Retina (tissue), 1 donor: ENCODE data around the gene CNOT6L.
"Not testable (repeated sequence)": the region's sequence is repeated elsewhere in the genome, so short reads cannot be mapped to it uniquely, and the experiment has no call there.

Source experiments
- DNase-seq: peaks from one replicate; pipeline ENCODE4 v3.0.0-alpha.2; 2016

CNOT6L gene

DNA sequence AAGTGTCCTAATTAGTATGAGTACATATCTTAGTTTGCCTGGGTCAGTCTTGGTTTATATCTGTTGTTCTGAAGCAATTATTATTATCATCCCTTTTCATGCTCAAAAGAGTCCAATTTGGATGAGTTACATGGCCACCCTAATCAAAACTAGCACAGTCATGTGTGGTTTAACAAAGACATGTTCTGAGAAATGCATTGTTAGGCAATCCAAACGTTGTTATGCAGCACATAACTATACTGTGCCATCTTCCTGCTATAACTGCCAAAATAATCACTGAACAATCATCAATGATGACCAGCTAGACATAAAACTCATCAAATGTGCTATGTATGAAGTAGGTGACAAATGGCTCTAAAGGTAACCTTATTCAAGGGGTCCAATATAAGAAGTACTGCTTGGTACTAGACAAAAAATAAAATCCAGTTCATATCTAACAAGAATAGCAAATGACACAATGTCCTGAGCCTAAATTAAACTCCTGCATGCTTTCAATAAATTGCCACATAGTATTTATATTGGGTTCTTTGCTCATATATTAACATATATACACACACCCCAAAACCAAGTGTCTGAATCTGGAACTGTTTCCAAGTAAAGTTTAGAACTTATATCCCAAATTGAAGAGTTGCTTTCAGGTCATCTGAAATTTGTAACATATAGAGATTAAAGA lies 41.9 kb downstream of the CNOT6L start:
- DNase-seq: no peak

- DNase-seq: peak; percentile 4
These were observed 42.7 kb downstream of the CNOT6L start for GRCh38 chr4:77776182-77777134.

DNA sequence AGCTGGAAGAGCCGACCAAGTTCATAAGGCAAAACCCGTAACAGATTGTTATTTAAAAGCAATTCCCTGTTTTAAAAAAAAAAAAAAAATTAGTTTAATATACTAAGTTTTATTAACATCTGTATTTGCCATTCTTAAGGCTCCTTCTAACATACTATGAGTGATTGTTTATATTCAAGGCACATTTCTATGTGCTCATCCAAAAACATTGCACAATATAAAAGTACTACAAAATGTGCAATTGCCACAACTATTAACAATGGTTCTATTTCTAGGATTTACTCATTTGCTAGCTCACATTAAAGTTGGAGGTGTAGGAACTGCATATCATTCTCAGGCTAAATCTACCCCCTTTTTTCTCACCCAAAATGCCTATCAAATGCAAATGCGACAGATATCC lies 46.1 kb downstream of the CNOT6L start:
- no peak for DNase-seq

- no peak for DNase-seq
These were observed 47.6 kb downstream of the CNOT6L start for GRCh38 chr4:77771566-77771965.

GRCh38 chr4:77765720-77766119 lies 53.4 kb downstream of the CNOT6L start:
- no peak for DNase-seq

DNA sequence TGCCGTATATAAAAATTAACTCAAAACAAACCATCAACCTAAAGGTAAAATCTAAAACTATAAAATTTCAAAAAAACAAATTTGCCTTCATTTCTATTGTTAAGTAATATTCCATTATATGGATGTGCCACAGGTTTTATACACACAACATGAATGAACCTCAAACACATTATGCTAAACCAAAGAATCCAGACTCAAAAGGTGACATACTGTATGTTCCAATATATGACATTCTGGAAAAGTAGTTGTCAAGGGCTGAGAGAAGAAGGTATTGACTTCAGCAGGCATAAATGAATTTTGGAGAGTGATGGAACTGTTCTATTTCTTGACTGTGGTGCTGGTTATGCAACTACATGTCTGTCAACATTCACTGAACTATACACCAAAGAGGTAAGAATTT lies 56.6 kb downstream of the CNOT6L start:
- no peak for DNase-seq

DNA sequence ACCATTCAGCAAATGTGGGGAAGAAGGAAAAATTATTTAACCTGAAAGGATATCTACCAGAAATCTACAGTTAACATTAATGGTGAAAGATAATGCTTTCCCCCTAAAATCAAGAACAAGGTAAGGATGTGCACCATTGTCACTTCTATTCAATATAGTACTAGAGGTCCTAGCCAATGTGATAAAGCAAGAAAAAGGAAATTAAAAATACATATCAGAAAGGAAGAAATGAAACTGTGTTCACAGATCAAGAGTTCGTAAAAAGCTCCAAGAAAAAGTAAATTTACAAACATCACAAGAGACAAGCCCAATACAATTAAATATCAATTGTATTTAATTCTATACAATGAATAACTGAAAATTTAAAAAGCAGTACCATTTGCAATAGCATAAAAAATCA lies 57.6 kb downstream of the CNOT6L start:
- no peak for DNase-seq

DNA sequence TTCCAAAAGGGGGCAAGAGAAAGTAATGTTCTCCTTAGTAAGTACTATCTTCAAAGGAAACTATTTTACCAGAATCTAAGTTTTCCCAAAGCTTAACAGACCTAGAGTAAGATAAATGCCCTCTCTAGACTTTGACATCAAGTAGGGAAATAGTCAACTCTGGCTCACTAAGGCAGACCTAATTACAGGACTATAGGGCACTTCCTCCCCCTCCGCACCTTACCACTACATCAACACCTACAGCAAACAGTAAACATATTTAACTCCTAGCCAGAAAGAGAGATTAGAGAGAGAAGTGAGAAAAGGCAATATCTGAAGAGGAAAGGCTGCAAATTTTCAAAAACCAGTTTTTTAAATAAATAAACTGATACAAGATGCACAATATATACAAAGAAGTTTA lies 60.4 kb downstream of the CNOT6L start:
- DNase-seq: no peak

GRCh38 chr4:77751764-77752163 lies 67.4 kb downstream of the CNOT6L start:
- DNase-seq: no peak

DNA sequence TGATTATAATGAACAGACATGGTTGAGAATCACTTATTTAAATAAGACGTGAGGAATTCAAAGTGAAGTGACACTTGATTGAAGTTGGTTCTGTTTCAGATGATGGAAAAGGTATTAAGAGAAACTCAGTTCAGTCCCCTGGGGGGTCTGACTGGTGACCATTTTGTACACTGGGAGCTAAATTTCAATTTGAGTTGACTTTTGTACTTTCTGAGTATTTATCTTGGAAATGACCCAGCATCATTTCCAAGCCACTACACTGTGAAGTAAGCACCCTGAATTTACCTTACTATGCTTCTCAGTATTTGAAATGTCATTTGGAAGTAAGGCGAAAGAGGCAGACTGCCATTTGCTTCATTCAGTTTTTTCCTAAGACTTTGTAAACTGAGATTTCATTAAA lies 73.4 kb downstream of the CNOT6L start:
- DNase-seq: no peak

GRCh38 chr4:77742054-77742453 lies 77.1 kb downstream of the CNOT6L start:
- DNase-seq: no peak

GRCh38 chr4:77740480-77740879 lies 78.7 kb downstream of the CNOT6L start:
- no peak for DNase-seq

DNA sequence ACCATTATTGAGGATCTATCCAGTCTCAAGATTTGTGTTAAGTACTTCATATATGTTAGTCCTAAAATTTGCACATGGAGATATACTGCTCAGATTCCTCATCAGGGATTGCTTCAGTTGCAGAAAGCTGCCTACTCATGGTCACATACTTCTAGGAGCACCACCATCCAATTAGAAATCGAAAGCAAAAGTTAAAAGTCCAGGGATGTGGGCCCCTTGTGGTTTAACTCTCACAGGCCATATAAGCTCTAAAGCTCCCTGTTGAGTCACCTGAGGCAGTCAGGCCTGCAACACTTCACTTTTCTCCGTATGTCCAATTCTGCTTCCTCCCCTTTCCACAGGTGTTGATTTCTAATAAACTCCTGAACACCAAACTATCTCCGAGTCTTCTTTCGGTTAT lies 84.2 kb downstream of the CNOT6L start:
- DNase-seq: no peak

DNA sequence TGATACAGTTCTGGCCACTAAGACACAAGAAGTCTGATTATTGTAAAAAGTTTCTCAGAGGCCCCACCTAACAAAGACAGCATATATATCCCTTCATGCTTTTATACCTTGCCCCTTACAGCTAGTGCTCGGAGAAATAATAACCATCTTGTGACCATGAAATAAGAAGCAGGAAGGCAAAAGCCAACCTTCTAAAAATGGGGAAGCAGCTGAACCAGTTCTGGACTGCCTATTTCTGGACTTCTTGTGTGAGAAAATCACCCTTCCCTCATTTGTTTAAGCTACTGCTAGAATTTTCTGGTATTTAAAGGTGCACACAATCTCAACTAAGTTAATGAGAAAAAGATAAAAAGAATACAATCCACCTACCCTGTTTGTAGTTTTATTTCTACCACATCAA lies 87.5 kb downstream of the CNOT6L start:
- DNase-seq: no peak

DNA sequence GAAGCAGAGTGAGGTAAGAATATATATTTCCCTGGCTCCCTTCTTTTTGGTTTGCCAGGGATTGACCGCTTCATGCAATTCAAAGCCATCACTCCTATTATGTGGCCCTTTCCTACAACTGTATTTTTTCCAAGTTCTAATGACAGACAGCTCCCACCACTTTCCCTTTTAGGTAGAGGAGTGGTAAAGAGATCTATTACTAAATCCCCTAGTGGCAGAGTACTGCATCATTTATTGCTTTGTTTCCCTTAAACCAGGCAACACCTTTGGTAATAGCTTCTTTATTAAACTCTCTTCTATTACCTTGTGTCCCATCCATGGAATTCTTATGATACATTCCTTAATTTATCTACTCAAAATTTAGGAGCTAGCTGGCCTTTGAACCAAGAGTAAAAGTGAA lies 90.7 kb downstream of the CNOT6L start:
- DNase-seq: no peak

DNA sequence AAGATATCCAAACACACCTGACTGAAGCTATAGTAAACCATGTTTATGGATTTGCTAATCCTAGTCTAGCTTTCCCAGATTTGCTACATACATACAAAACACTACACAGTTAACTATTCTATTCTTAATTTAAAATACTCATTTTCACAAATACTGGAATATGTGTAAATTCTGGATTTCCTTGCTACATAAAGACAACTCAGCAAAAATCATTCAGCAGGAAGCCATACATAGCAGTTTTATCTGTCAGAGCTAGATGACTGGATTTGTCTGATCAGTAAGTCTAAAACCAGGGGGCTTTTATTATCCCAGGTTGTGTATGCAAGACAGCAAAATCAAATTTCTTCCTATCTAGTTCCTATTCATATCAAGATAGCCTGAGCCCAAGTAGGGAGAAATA lies 98.1 kb downstream of the CNOT6L start:
- no peak for DNase-seq

- DNase-seq: not testable (repeated sequence)
These were observed 100.7 kb downstream of the CNOT6L start for GRCh38 chr4:77718500-77718899.

GRCh38 chr4:77715414-77716290 lies 103.5 kb downstream of the CNOT6L start:
- no peak for DNase-seq

- DNase-seq: no peak
These were observed 104.7 kb downstream of the CNOT6L start for GRCh38 chr4:77714514-77714913.

DNA sequence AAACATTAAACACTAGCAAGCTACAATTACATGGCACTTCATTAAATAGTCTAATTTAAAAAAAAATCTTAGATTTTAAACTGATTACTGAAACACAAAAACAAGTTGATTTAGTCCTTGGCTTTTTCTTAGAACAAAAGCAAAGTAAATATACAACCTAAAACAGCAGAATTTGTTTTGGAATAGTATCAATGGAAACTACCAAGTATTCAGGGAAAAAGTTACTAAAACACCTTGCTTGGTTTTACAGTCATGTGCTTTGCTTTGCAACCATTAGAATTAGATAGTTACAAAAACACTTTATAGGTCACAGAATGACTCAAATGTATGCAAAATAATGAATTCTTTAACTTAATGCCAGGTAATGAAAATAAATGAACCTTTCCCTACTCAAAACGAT lies 105.3 kb downstream of the CNOT6L start:
- DNase-seq: no peak

DNA sequence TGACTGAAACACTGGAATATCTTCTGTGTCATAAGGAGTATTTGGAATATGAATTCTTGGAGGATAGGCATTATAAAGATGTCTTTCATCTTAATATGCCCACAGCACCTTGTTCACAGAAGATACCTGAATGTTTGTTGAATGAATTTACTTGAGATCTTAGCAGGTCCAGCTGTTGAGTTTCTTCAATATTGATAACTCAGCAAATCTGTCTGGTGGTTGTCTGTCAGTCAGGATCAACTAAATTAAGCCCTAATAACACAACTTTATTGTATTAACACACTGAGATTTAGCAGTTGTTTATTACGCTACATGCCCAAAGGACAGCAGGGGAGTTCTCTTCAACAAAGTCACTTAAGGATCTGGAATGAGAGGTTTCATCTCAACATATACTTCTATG lies 106.5 kb downstream of the CNOT6L start:
- DNase-seq: no peak

DNA sequence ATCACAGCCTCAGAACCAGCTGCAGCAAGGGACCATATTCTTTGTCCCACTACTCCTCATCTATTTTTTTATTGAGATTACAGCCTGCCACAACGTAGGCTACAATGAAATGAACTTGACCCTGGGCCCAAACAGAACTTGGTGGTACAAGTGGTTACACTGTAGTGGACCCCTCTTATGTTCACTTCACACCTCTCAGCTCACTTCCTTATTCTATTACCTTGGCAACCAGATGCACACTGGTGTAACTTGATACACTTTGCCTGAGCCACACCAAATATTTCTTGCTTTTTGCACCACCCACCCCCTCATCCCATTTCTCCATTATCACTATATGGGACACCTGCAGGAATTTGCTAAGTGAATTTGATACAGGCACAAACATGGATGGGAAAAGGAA lies 107.7 kb downstream of the CNOT6L start:
- no peak for DNase-seq

DNA sequence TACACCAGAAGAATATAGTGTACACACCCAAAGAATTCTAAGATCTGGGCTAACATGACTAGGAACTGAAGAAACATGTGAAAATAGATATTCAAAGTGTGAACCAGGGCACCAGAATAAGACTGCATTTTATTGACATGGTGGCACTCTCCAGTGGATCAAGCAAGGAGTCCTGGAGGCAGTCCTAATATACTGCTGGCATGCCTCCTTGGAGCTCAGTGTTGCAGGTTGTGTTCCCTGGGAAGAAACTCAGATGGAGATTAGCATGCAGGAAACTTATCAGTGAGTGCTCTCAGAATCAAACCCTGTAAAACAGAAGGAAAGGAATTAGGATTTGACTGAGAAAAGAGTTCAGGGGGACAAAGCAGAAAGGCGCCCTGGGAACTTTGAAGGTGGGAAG lies 108.5 kb downstream of the CNOT6L start:
- DNase-seq: no peak
